CD4-positive, alpha-beta T cell treated with Interleukin-15 for 1 hour (primary cell): ENCODE data around the gene ZNRF1.
"Not testable (repeated sequence)": the region's sequence is repeated elsewhere in the genome, so short reads cannot be mapped to it uniquely, and the experiment has no call there.

Source experiments
- DNase-seq: peaks from one replicate; pipeline ENCODE4 v3.0.0-alpha.2; 2020

ZNRF1 gene

GRCh38 chr16:75081179-75081859, 82.5 kb downstream of the ZNRF1 start:
- no peak for DNase-seq

GRCh38 chr16:75083813-75084212, 85.0 kb downstream of the ZNRF1 start:
- no peak for DNase-seq

- no peak for DNase-seq
Observed at GRCh38 chr16:75085556-75085955, 86.7 kb downstream of the ZNRF1 start.

GRCh38 chr16:75086281-75086680, 87.5 kb downstream of the ZNRF1 start:
- no peak for DNase-seq

- no peak for DNase-seq
Observed at GRCh38 chr16:75086688-75087374, 88.0 kb downstream of the ZNRF1 start.

- DNase-seq = no peak
Observed at GRCh38 chr16:75087375-75087979, 88.7 kb downstream of the ZNRF1 start.

GRCh38 chr16:75088216-75088615, 89.4 kb downstream of the ZNRF1 start:
- no peak for DNase-seq

GRCh38 chr16:75088934-75089333, 90.1 kb downstream of the ZNRF1 start:
- no peak for DNase-seq

- no peak for DNase-seq
Observed at GRCh38 chr16:75089486-75090202, 90.8 kb downstream of the ZNRF1 start.

- DNase-seq = not testable (repeated sequence)
Observed at GRCh38 chr16:75090899-75091298, 92.1 kb downstream of the ZNRF1 start.

- DNase-seq = not testable (repeated sequence)
Observed at GRCh38 chr16:75091619-75092018, 92.8 kb downstream of the ZNRF1 start.

GRCh38 chr16:75092777-75093176, 94.0 kb downstream of the ZNRF1 start:
- DNase-seq = no peak

GRCh38 chr16:75093598-75094540, 95.0 kb downstream of the ZNRF1 start:
- DNase-seq = no peak

- no peak for DNase-seq
Observed at GRCh38 chr16:75095204-75095621, 96.4 kb downstream of the ZNRF1 start.

- no peak for DNase-seq
Observed at GRCh38 chr16:75096656-75097055, 97.8 kb downstream of the ZNRF1 start.

GRCh38 chr16:75097191-75097761, 98.5 kb downstream of the ZNRF1 start:
- no peak for DNase-seq

GRCh38 chr16:75097941-75098901, 99.4 kb downstream of the ZNRF1 start:
- DNase-seq = peak; percentile 69

GRCh38 chr16:75099075-75099667, 100.3 kb downstream of the ZNRF1 start:
- no peak for DNase-seq

GRCh38 chr16:75099738-75100602, 101.1 kb downstream of the ZNRF1 start:
- peak; percentile 40 for DNase-seq
